Measurements from ENCODE around the gene SORCS2. TPM values are rescaled to one million over a fixed set of nuclear protein-coding genes. Genes with fewer than 3 reads are reported as not detected.

SORCS2 gene
- total and polyA plus RNA-seq, 3 donors from 2014 or later = 2.7 to 4.6 (median 2.9) TPM

DNA sequence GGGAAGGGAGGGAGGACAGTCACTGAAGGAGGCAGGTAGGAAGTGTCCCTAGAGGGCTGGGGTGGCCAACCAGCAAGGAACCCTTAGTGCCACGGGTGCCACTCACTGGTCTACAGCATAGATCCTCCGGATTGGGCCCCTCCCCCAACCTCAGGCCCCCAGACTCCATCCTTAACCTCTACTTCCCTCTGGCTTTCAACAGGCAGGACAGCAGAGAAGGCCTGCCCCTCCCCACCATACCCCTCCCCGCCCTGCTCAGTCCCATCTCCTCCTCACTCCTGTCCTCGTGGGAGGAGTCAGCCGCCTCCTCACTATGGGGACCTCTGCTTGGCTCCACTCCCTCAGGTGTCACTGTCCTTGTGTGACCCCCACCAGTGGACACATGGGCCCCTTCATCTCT is 320.1 kb downstream of the SORCS2 start:
- Histone ChIP-seq H3K27me3 (no peaks in the 10 kb centered on the region), H3K4me3 (no peak overlapping the region), H3K9me3 (no peaks in the 10 kb centered on the region), H3K36me3 (ENCODE audit: low read depth, missing control alignments) (no peaks in the 10 kb centered on the region), H3K27ac (no peak overlapping the region), H3K4me1 (peaks cover 7% of the 10 kb centered on the region)
- intact Hi-C loops (cut with DNase I; ENCODE audit: low total_unique reads) = no loop called here
- TF ChIP-seq POLR2A (IDR thresholded peaks at IDR 0.05) = no peak
- no peak for TF ChIP-seq CTCF (IDR thresholded peaks at IDR 0.05)
- no peak for DNase-seq
- 73 to 79% methylated on average over 2 to 5 of the region's 5 CpGs for whole genome bisulfite sequencing, 2 donors

DNA sequence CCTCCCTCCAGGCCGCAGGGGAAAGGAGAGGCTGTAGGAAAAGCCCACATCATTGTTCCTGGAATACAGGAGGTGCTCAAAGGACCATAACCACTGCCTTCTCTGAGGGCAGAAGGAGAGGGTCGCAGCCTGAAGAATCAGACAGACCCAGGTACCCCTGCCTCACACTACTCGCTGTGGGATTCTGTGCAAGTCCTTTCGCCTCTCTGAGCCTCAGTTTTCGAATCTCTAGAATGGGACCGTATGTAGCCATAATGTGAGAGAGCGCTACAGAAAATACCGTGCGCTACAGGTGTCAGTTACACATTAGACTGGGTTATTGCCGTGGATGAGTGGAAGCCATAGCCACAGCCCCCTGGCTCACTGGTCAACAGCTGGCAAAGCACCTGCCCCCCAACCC is 320.6 kb downstream of the SORCS2 start:
- 88 to 89% methylated on average over 10 of the region's 10 CpGs for WGBS, 2 donors
- TF ChIP-seq POLR2A (IDR thresholded peaks at IDR 0.05) = no peak
- no peak for TF ChIP-seq CTCF (IDR thresholded peaks at IDR 0.05)

GRCh38 chr4:7513671-7514070 is 321.3 kb downstream of the SORCS2 start:
- Histone ChIP-seq H3K4me3 (no peak overlapping the region), H3K27ac (no peak overlapping the region), H3K27me3 (no peaks in the 10 kb centered on the region), H3K36me3 (ENCODE audit: low read depth, missing control alignments) (no peaks in the 10 kb centered on the region), H3K4me1 (peaks cover 7% of the 10 kb centered on the region), H3K9me3 (no peaks in the 10 kb centered on the region)
- WGBS, 2 donors = 85 to 90% methylated on average over 12 of the region's 12 CpGs
- TF ChIP-seq CTCF (IDR thresholded peaks at IDR 0.05) (no peak), POLR2A (IDR thresholded peaks at IDR 0.05) (no peak)
- intact Hi-C loops (cut with DNase I; ENCODE audit: low total_unique reads) = no loop called here
- no peak for DNase-seq

More for the DNA sequence above, 320.6 kb downstream of the SORCS2 start:
- intact Hi-C loops (cut with DNase I; ENCODE audit: low total_unique reads) = no loop called here
- H3K4me3 ChIP-seq = no peak overlapping the region
- no peaks in the 10 kb centered on the region for H3K9me3 ChIP-seq
- peaks cover 7% of the 10 kb centered on the region for H3K4me1 ChIP-seq
- no peaks in the 10 kb centered on the region for H3K36me3 ChIP-seq (ENCODE audit: low read depth, missing control alignments)
- no peak for DNase-seq
- no peak overlapping the region for H3K27ac ChIP-seq
- H3K27me3 ChIP-seq = no peaks in the 10 kb centered on the region

GRCh38 chr4:7514281-7514680 is 321.9 kb downstream of the SORCS2 start:
- Histone ChIP-seq H3K4me1 (peaks cover 7% of the 10 kb centered on the region), H3K36me3 (ENCODE audit: low read depth, missing control alignments) (no peaks in the 10 kb centered on the region), H3K27me3 (no peaks in the 10 kb centered on the region), H3K27ac (no peak overlapping the region), H3K4me3 (no peak overlapping the region), H3K9me3 (no peaks in the 10 kb centered on the region)
- no peak for DNase-seq
- intact Hi-C loops (cut with DNase I; ENCODE audit: low total_unique reads) = no loop called here
- 74 to 94% methylated on average over 5 of the region's 5 CpGs for WGBS, 2 donors
- no peak for TF ChIP-seq CTCF (IDR thresholded peaks at IDR 0.05)
- no peak for TF ChIP-seq POLR2A (IDR thresholded peaks at IDR 0.05)

DNA sequence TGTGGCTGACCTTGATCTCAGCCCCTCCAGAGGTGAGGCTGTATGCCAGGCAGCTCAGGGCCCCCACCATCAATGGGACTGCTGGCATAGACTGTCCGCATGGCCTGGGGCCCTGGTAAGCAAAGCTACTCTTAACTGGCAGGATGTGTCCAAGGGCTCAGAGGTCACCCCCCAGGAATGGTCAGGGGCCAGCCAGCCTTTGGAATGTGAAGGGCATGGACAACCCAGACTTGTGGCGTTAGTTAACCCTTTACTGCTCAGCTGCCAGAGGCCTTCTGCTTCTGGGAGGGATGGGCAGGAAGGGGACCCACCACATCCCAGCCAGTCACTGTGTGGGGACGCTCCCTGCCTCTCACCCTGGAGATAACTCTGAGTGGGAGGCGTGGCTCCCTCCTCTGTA is 322.5 kb downstream of the SORCS2 start:
- Histone ChIP-seq H3K27me3 (no peaks in the 10 kb centered on the region), H3K4me1 (peaks cover 7% of the 10 kb centered on the region), H3K36me3 (ENCODE audit: low read depth, missing control alignments) (no peaks in the 10 kb centered on the region), H3K9me3 (no peaks in the 10 kb centered on the region), H3K4me3 (no peak overlapping the region), H3K27ac (no peak overlapping the region)
- WGBS, 2 donors = 66% methylated on average over 4 of the region's 4 CpGs; no CpG with 5 or more reads in 1 of the 2 donors
- intact Hi-C loops (cut with DNase I; ENCODE audit: low total_unique reads) = no loop called here
- TF ChIP-seq POLR2A (IDR thresholded peaks at IDR 0.05) = no peak
- TF ChIP-seq CTCF (IDR thresholded peaks at IDR 0.05) = no peak
- no peak for DNase-seq
